Gastrocnemius medialis (tissue), 4 donors: ENCODE results near the gene PRKCD. TPM values are rescaled to one million over a fixed set of nuclear protein-coding genes. Genes with fewer than 3 reads are reported as not detected.
A peak's percentile ranks its signal among the peaks of the same experiment; 100 is the strongest.

Experiments
- ATAC-seq, 2 donors: fragments of 150-250 bp; one replicate each; pipeline ENCODE4 v1.9.1; 2016
- DNase-seq, 2 donors: peaks; one replicate each; pipeline ENCODE4 v3.0.0-alpha.2; 2019
- H3K27ac ChIP-seq, 4 donors: fragments of 200-600 bp; sonication (generic); 1 replicate in 1 of 4; 2 replicates in 3 of 4; pipeline ENCODE4 v1.5.1; 2016 to 2018; ENCODE audit warnings: mild to moderate bottlenecking in 2 of 4, moderate library complexity in 1 of 4
- H3K27me3 ChIP-seq, 3 donors: fragments of 200-600 bp; sonication (generic) in 2 of 3; 1 replicate in 1 of 3; 2 replicates in 2 of 3; pipeline versions ENCODE4 v1.5.1 to v1.6.0; 2016 to 2019; ENCODE audit warnings: mild to moderate bottlenecking in 1 of 3, moderate library complexity in 1 of 3
- H3K36me3 ChIP-seq, 2 donors: fragments of 200-600 bp; sonication (generic) in 1 of 2; one replicate each; pipeline ENCODE4 v1.5.1; 2017 to 2018
- H3K4me1 ChIP-seq, 2 donors: fragments of 200-600 bp; sonication (generic) in 1 of 2; one replicate each; pipeline ENCODE4 v1.5.1; 2016 to 2017; ENCODE audit warnings: mild to moderate bottlenecking in 2 of 2
- H3K4me3 ChIP-seq, 4 donors: fragments of 200-600 bp; sonication (generic) in 3 of 4; 1 replicate in 1 of 4; 2 replicates in 3 of 4; pipeline ENCODE4 v1.5.1; 2016 to 2019; ENCODE audit warnings: mild to moderate bottlenecking in 2 of 4
- H3K9me3 ChIP-seq, 3 donors: fragments of 200-600 bp; sonication (generic) in 2 of 3; 1 replicate in 1 of 3; 2 replicates in 2 of 3; pipeline ENCODE4 v1.5.1; 2016 to 2019
- CTCF ChIP-seq, 5 experiments: fragments of 450-650 bp in 3 of 5; fragments of 200-600 bp in 2 of 5; sonication (generic) in 2 of 5; IDR thresholded peaks in 4 of 5; conservative IDR thresholded peaks in 1 of 5; 1 replicate in 4 of 5; 2 replicates in 1 of 5; pipeline ENCODE4 v1.5.1; 2016 to 2019; ENCODE audit warnings: antibody characterized with exemption in 5 of 5, mild to moderate bottlenecking in 3 of 5, moderate library complexity in 3 of 5
- POLR2A ChIP-seq, 2 donors: fragments of 450-650 bp; IDR thresholded peaks; one replicate each; pipeline ENCODE4 v1.6.1; 2017; ENCODE audit warnings: antibody characterized with exemption in 2 of 2, mild to moderate bottlenecking in 2 of 2, moderate library complexity in 2 of 2
- in situ Hi-C, 4 donors: fragments of 200-750 bp; cut with MboI; loops; one replicate each; pipeline versions ENCODE4 v1.15.0 to v1.8.0; 2017; ENCODE audit warnings: low sequenced_read_pairs in 4 of 4
- intact Hi-C: fragments of 100-400 bp; cut with DNase I; formaldehyde crosslinking; loops from one replicate; pipeline ENCODE4 v1.15.1; 2023; ENCODE audit warnings: low total_unique reads
- total RNA-seq, 4 donors: library from RNA; depleted of rRNA; stranded (reverse); fragments of >200 nt; gene quantifications; one replicate each; pipeline versions ENCODE4 v1.1.0 to v1.2.3, GENCODE V29; 2016

PRKCD gene
- total RNA-seq, 4 donors from 2014 or later = 2.1 to 5.9 (median 3.4) TPM

GRCh38 chr3:53122933-53123305 is 38.1 kb upstream of the PRKCD start:
- Histone ChIP-seq H3K4me1 (no peaks in the 10 kb centered on the region), H3K9me3 (no peaks in the 10 kb centered on the region), H3K27me3 (no peaks in the 10 kb centered on the region), H3K4me3 (no peak overlapping the region), H3K36me3 (peaks cover 0 to 77% of the 10 kb centered on the region in 2 donors), H3K27ac (no peak overlapping the region)
- in situ Hi-C loops (no loop called here), intact Hi-C loops (no loop called here)
- no peak for ATAC-seq
- DNase-seq = no peak
- no peak for TF ChIP-seq CTCF (IDR thresholded peaks at IDR 0.05 in 4 of 5, conservative IDR thresholded peaks at IDR 0.05 in 1 of 5)
- TF ChIP-seq POLR2A (IDR thresholded peaks at IDR 0.05) = no peak

- Histone ChIP-seq H3K36me3 (peaks cover 0 to 73% of the 10 kb centered on the region in 2 donors), H3K4me1 (no peaks in the 10 kb centered on the region), H3K27ac (no peak overlapping the region), H3K4me3 (no peak overlapping the region), H3K9me3 (no peaks in the 10 kb centered on the region), H3K27me3 (no peaks in the 10 kb centered on the region)
- ATAC-seq = no peak
- no peak for DNase-seq
- in situ Hi-C loops = no loop called here
- intact Hi-C loops = no loop called here
- no peak for TF ChIP-seq POLR2A (IDR thresholded peaks at IDR 0.05)
- TF ChIP-seq CTCF (IDR thresholded peaks at IDR 0.05 in 4 of 5, conservative IDR thresholded peaks at IDR 0.05 in 1 of 5) = no peak
Measured at GRCh38 chr3:53123510-53123909, 37.5 kb upstream of the PRKCD start.

GRCh38 chr3:53123953-53124352 is 37.1 kb upstream of the PRKCD start:
- no peak for TF ChIP-seq CTCF (IDR thresholded peaks at IDR 0.05 in 4 of 5, conservative IDR thresholded peaks at IDR 0.05 in 1 of 5)
- no peak for TF ChIP-seq POLR2A (IDR thresholded peaks at IDR 0.05)
- intact Hi-C loops = no loop called here
- no peak for DNase-seq

GRCh38 chr3:53126601-53127000 is 34.4 kb upstream of the PRKCD start:
- TF ChIP-seq POLR2A (IDR thresholded peaks at IDR 0.05) (no peak), CTCF (IDR thresholded peaks at IDR 0.05 in 4 of 5, conservative IDR thresholded peaks at IDR 0.05 in 1 of 5) (no peak)
- in situ Hi-C loops = no loop called here

More at GRCh38 chr3:53123953-53124352, 37.1 kb upstream of the PRKCD start:
- H3K27me3 ChIP-seq = no peaks in the 10 kb centered on the region
- no peak overlapping the region for H3K4me3 ChIP-seq
- no peak overlapping the region for H3K27ac ChIP-seq
- ATAC-seq = no peak
- peaks cover 0 to 3% of the 10 kb centered on the region in 2 donors for H3K4me1 ChIP-seq
- H3K36me3 ChIP-seq = peaks cover 0 to 68% of the 10 kb centered on the region in 2 donors
- in situ Hi-C loops = no loop called here
- no peaks in the 10 kb centered on the region for H3K9me3 ChIP-seq

GRCh38 chr3:53129344-53129743 is 31.7 kb upstream of the PRKCD start:
- ATAC-seq (no peak), DNase-seq (no peak)
- intact Hi-C loops = no loop called here
- TF ChIP-seq POLR2A (IDR thresholded peaks at IDR 0.05) (no peak), CTCF (IDR thresholded peaks at IDR 0.05 in 4 of 5, conservative IDR thresholded peaks at IDR 0.05 in 1 of 5) (no peak)
- Histone ChIP-seq H3K4me3 (peak overlapping the region; percentile 80 to 93 (median 92)), H3K27ac (peak overlapping the region; percentile 91 to 94 (median 94)), H3K36me3 (peaks cover 0 to 16% of the 10 kb centered on the region in 2 donors), H3K4me1 (peaks cover 24 to 29% of the 10 kb centered on the region in 2 donors), H3K9me3 (no peaks in the 10 kb centered on the region), H3K27me3 (no peaks in the 10 kb centered on the region)
- in situ Hi-C loops = no loop called here

More at GRCh38 chr3:53126601-53127000, 34.4 kb upstream of the PRKCD start:
- DNase-seq = no peak
- intact Hi-C loops = no loop called here
- ATAC-seq = no peak
- Histone ChIP-seq H3K27ac (no peak overlapping the region), H3K36me3 (peaks cover 0 to 43% of the 10 kb centered on the region in 2 donors), H3K4me3 (no peak overlapping the region), H3K9me3 (no peaks in the 10 kb centered on the region), H3K4me1 (peaks cover 14 to 21% of the 10 kb centered on the region in 2 donors), H3K27me3 (no peaks in the 10 kb centered on the region)
